BE2C (cell line): ENCODE measurements around the gene ANKRD6.
A peak's percentile ranks its signal among the peaks of the same experiment; 100 is the strongest.

Experiments
- DNase-seq: peaks from one replicate; pipeline ENCODE4 v3.0.0-alpha.2; 2020
- H3K27me3 ChIP-seq: fragments of 250-450 bp; sonication (Bioruptor Pico); 2 replicates; pipeline ENCODE4 v1.5.1; 2020; ENCODE audit warnings: mild to moderate bottlenecking
- H3K36me3 ChIP-seq: fragments of 250-450 bp; sonication (Bioruptor Pico); 2 replicates; pipeline ENCODE4 v1.5.1; 2020; ENCODE audit warnings: mild to moderate bottlenecking
- H3K4me1 ChIP-seq: fragments of 250-450 bp; sonication (Bioruptor Pico); 2 replicates; pipeline ENCODE4 v1.5.1; 2020
- H3K4me3 ChIP-seq: 2 replicates; pipeline ENCODE4 v1.5.1; 2011; ENCODE audit warnings: low read depth, low read length
- H3K9me3 ChIP-seq: fragments of 250-450 bp; sonication (Bioruptor Pico); 2 replicates; pipeline ENCODE4 v1.5.1; 2020
- CTCF ChIP-seq: IDR thresholded peaks from 2 replicates; pipeline ENCODE4 v1.5.1; 2012; ENCODE audit warnings: mild to moderate bottlenecking, low read depth, low read length

The ANKRD6 gene

GRCh38 chr6:89411145-89412070 lies 21.5 kb upstream of the ANKRD6 start:
- Histone ChIP-seq H3K9me3 (no peaks in the 10 kb centered on the region), H3K4me3 (peak overlapping the region; percentile 78), H3K27me3 (no peaks in the 10 kb centered on the region), H3K36me3 (no peaks in the 10 kb centered on the region), H3K4me1 (peaks cover 8% of the 10 kb centered on the region)
- TF ChIP-seq CTCF = no peak
- peak; percentile 61 for DNase-seq

GRCh38 chr6:89412071-89413005 lies 20.6 kb upstream of the ANKRD6 start, which contains the start of gene RRAGD:
TSS of gene RRAGD (minus strand) at chr6:89412273. CDS start at chr6:89411993, 280 bp downstream.
- Histone ChIP-seq H3K9me3 (no peaks in the 10 kb centered on the region), H3K4me3 (peak within 1 kb of the TSS; percentile 78), H3K27me3 (no peaks in the 10 kb centered on the region), H3K4me1 (peaks cover 8% of the 10 kb centered on the region), H3K36me3 (no peaks in the 10 kb centered on the region)
- DNase-seq = peak; percentile 82
- no peak for TF ChIP-seq CTCF

DNA sequence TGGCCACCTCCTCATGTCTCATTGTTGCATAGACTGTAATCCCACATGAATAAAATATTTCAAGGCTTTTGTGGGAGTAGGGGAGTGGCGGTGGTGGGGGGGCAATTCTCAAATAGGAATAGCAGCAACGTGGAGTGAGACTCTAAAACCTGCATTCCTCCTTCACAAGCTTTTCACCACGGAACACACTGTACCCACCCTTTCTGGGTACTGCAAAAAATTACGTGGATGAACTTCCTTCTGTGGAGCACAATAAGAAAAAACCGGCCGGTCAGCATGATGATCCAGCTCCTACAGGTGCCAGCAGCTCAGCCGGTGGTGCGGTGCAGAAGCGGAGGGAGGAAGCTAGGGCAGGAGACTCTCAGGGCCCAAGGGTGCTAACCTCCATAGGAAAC lies 19.9 kb upstream of the ANKRD6 start:
- H3K27me3 ChIP-seq = no peaks in the 10 kb centered on the region
- DNase-seq = no peak
- H3K4me1 ChIP-seq = peaks cover 8% of the 10 kb centered on the region
- no peaks in the 10 kb centered on the region for H3K36me3 ChIP-seq
- no peak for TF ChIP-seq CTCF
- H3K9me3 ChIP-seq = no peaks in the 10 kb centered on the region
- peak overlapping the region; percentile 78 for H3K4me3 ChIP-seq

- Histone ChIP-seq H3K4me1 (peaks cover 8% of the 10 kb centered on the region), H3K36me3 (no peaks in the 10 kb centered on the region), H3K4me3 (no peak overlapping the region), H3K27me3 (no peaks in the 10 kb centered on the region), H3K9me3 (no peaks in the 10 kb centered on the region)
- no peak for DNase-seq
- TF ChIP-seq CTCF = no peak
Observed at GRCh38 chr6:89414215-89414614, 18.7 kb upstream of the ANKRD6 start.

DNA sequence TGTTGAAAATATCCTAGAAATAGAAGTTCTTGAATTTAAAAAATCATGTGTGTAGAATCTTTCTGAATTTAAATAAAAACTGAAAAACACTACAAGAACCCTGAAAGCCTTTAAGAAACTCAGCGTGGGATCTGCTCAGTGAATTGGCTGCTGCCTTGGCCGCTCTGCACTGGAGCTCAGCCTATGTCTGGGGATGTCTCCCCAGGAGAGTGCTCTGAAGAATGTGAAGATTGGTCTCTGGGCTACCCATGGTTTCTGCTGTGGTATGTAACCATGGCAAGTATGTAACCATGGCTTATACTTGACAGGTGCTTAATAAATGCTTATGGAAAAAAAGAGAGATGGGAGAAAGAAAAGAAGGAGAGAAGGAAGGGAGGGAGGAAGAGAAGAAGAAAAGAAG lies 17.8 kb upstream of the ANKRD6 start:
- Histone ChIP-seq H3K4me3 (no peak overlapping the region), H3K27me3 (no peaks in the 10 kb centered on the region), H3K36me3 (no peaks in the 10 kb centered on the region), H3K9me3 (no peaks in the 10 kb centered on the region), H3K4me1 (peaks cover 8% of the 10 kb centered on the region)
- no peak for DNase-seq
- no peak for TF ChIP-seq CTCF
